Putamen (tissue), 1 donor: ENCODE results near the gene CORIN.
"Not testable (repeated sequence)": the region's sequence is repeated elsewhere in the genome, so short reads cannot be mapped to it uniquely, and the experiment has no call there.

Experiments
- DNase-seq: peaks from one replicate; pipeline ENCODE4 v3.0.0-alpha.2; 2016; ENCODE audit warnings: low spot score

The CORIN gene

DNA sequence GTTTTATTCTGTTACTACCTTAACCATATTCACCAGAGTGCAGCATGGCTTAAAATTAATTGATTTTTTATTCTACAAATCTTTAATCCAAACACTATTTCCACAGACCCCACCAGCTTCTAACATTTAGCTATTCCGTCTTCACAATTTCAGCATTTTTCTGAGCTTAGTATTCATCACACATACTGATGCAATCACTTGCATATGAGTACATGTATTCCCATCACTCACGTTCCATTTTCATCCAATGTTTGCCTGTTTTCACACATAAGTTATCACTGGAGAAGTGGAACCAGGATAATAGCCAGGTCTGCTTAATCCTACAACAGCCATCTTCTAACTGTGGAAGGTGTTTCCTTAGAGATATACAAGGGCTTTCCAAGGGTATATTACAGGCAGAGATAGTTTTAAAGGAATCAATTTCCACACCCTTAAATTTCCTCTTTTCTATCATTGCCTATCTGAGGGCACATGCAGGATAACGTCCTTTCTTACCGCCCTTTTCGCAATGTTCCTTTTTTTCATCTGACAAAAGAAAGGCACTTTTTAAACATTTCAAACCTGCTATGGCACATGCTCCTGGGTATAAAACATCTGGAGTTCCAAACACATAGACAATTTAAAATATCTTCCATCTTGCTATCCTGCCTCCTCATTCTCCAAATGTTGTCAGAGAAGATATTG, 115.8 kb downstream of the CORIN start:
- no peak for DNase-seq

DNA sequence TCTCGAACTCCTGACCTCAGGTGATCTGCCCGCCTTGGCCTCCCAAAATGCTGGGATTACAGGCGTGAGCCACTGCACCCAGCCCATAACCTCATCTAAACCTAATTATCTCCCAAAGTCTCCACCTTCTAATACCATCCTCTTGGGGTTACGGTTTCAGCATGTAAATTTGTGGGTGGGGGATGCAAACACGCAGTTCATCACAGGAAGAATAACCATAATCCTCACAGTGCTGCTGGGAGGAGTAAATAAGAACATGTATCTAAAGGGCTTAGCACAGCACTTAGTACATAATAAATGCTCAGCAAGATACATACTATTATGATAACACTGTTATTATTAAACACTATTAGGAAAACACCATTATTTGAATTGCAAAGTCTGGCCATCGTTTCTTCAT, 116.4 kb downstream of the CORIN start:
- DNase-seq, result no peak

DNA sequence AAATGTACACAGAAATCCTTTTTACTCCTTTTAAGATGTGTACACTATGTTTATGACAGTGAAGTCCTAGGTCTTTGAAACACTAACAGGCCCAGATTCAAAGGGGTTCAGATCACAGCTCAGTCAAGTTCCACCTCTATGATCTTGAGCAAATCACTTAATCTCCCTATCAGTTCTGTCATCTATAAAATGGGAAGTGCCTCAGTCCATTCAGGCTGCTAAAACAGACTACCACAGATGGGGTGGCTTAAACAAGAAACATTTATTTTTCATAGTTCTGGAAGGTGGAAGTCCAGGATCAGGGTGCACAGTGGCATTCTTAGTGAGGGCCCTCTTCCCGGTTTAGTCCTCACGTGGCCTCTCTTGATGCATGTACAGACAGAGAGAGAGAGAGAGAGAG, 117.1 kb downstream of the CORIN start:
- no peak for DNase-seq

DNA sequence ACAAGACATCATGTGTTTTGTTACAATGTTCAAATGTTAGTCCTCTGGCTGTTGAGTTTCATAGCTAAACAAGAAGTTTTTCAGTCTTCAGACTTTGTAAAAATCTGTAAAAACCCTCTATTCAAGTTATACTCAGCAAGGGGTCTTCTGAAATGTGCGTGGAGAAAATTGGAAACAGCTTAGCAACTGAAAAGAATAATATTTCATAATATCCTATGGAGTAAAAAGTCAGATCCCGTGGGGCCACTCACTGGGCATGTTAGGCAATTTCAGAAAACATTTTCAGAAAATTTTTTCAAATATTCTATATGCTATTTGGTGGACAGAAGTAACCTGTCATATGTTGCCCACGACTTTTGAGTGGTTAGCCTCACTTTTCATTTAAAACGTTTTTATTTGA, 118.3 kb downstream of the CORIN start:
- no peak for DNase-seq

DNA sequence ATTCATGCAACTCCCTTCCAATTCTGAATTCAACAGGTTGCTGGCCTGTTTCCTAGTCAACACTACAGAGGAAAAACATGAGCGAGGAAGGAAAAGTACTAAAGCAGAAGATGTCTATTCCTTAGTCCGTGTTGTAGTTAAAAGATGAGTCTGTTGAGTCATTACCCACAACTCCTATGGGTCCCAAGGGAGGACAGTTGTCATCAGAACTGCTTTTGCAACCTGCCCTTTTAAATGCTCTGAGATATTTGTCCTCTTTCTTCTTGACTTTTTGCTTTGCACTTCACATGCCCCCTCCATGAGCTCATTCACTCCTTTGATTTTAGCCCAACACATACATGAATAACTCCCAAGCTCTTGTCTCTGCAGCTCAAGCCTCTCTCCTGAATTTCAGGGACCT, 119.2 kb downstream of the CORIN start:
- no peak for DNase-seq

DNA sequence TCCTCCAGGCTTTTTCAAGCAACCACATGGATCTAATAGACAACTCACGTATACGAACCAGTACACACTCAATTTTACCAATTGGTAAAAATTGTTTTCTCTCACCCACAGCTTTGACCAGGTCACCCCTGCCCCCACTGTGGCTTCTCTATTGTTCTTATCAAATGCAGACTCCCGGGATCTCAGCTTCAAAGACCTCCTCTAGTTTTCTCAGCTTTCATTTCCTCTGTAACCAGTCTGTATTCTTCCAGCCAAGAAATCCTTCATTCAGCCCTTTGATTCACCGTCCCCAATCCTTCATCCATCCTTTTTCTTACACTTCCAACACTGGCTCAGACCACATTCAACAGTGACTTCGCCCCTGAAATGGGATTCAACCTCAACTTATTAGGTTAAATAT, 120.7 kb downstream of the CORIN start:
- no peak for DNase-seq

DNA sequence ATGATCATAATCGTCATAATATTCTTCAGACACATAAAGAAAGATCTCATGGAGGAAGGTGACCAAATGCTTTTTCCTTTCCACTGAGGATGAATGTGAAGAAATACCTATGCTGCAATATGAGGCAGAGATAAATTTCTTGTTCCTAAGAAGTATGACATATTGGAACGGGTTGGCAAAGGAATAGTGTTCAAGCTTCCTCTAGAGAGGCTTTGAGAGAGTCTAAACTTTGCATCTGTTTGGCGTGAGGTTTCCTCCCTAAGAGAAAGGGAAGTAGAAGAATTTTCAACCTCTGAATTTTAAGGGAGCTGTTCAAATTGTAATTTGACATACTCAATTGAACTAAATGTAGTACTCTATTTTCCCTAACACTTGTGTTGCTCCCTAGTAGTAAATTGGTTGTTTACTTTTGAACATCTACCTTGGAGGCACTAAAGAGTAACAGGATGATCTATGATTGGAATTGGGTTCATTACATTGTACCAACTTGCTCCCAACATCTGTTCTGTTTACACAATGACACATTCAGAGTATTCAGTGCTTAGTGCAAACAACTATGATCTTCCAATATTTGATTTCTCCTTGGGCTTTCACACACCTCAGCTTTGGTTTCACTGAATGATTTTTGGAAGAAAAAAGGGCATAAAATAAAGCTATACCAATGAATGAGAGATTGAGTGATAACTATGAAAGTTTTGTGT, 122.0 kb downstream of the CORIN start:
- no peak for DNase-seq

DNA sequence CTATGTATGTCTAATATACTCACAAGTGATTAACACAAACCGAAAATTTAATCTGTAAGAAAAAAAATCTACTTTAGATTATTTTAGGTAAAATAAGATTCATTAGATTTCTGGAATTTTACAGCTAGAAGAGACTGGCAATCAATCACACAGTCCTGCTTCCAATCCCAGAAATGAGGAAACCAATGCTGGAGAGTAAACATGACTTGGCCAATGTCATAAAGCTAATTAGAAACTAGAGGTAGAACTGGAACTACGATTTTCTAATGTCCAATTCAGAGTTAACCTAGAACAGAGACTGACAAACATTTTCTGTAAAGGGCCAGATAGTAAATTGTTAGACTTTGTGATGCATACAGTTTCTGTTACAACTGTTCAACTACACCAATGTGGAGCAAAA, 123.6 kb downstream of the CORIN start:
- no peak for DNase-seq

DNA sequence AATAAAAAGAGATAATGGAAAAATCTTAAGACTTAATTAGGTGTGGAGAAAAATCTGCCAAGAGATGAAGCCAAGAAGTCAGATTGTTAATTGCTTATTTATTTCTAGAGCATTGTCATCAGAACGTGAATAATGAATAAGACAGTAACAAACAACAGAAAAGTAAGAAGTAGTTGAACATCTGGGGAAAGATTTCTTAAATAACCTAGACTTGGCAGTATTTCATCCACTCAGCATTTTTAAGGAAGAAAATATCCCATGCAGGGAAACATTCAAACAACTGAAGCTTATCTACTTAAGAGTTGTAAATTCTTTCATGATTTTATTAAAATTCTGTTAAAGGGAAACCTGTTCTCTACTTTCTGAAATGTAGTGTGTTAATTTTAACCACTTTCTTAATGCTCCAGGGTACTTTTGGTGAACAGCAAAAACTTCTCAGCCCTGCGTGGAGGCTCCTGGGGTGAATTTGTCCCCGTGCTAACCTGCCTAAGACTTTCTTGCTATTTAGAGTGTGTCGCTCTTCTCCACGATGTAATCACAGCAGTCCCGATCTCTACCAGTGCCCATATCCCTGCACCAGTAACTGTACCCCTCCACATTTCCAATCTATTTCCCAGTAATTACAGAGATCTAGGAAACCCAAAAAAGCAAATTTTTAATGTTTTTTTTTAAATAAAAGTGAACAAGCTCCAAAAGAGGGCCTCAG, 124.6 kb downstream of the CORIN start:
- no peak for DNase-seq

DNA sequence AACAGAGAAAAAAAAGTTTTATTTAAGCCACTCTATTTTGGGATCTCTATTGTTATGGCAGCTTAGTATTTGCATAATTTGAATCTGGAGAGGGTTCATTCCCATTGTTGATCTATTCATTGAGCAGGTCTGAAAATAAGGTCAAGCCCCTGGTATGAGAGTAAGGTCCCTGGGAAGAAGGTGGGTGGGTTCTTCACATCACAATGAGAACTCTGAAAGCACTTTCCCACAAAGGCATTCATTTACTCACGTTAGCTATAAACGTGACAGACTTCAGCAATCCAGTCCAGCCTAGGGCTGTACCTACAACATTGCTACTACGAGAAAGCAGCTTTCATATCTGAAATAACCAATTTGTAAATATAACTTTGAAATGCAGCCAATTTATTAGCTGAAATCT, 126.2 kb downstream of the CORIN start:
- DNase-seq, result no peak

DNA sequence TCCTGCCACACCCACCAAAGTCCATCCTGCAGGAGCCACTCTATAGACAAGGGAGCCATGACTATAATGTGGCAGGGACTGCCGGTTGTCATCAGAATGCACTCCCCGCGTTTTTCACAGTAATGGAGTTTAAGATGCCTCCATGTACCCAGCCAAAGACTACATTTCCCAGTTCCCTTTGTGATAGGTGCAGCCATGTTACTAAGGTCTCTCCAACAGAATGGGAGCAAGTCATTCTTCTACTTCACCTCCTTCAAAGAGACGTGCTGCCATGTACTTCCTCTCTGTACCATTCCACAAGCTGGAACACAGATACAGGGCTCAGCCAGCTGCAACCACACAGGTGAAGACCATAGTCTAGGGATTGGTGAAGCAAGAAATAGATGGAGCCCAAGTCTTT, 126.7 kb downstream of the CORIN start:
- no peak for DNase-seq

DNA sequence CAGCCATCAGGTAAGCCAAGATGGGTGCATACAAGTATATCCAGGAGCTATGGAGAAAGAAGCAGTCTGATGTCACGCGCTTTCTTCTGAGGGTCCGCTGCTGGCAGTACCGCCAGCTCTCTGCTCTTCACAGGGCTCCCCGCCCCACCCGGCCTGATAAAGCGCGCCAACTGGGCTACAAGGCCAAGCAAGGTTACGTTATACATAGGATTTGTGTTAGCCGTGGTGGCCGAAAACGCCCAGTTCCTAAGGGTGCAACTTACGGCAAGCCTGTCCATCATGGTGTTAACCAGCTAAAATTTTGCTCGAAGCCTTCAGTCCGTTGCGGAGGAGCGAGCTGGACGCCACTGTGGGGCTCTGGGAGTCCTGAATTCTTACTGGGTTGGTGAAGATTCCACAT, 131.5 kb downstream of the CORIN start:
- not testable (repeated sequence) for DNase-seq

DNA sequence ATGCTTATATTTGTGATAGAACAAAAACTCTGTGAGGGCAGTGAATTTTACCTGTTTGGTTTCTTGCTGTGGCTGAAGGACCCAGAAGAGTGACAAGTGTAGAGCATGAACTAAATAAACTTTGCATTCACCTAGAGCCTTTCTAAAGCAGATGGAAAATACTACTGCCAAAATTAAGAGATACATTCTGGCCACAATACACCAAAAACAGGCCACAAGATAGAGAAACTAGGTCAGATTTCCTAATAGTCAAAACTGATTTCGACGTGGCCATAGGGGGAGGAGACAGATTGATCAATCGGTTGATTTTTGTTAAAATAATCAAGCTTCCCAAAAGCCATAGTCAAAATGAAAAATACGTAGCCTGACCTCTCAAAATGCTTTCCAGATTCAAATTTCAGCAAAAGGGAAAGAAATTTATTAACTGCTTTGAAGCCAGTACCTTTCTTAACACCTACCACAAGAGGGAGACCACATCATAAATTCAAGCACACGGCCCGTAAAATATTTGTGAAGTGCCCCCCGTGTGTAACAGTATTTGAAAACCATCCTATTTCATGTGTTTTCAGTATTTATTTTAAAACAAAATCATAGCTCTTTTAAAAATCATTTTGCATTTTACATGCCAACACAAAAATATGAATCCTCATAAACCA, 132.4 kb downstream of the CORIN start:
- no peak for DNase-seq

DNA sequence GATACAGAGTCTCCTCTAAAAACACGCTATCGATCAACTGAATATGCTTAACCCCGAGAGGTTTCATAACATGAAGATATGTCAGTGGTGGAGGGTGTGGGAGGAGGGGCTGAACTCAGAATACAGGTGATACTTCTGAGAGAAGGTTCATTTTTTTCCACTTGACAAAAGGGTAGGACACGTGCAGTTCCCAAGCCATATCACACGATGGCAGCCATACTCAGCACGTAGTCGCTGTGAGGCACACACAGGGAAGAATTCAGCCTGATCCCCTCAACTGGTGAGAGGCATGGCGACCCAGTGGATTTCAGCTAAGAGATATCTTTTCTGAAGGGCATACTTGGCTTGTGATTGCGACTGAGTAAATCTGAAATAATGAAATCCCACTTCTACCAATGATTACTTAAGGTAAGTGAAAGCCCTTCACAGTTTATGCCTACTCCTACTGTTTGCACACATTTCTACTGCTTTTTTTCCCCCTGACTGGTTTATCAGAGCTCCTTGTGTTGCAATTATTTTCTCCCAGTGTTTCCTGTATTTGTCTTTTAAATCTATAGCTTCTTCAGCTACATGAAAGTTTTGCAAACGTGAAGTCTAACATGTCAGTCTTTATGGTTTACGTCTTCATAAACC, 133.1 kb downstream of the CORIN start:
- DNase-seq, result peak; percentile 22

DNA sequence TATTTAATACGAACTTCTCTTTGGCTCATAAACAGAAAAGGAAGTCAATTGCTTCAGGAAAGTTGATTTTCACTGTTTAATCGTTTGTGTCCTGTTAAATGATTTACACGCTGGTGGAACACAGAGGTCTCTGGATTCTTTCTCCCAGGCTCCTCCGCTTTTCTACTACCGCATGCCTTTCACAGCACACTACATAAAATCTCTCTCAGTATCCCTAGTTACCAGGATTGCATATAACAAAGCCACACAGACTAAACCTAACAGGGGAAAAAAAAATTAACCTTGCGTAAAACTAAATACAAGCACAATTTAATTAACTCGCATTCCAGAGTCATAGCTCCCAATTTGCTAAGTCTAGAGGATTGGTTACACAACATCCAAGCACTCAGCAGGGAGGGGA, 133.9 kb downstream of the CORIN start:
- DNase-seq, result no peak

DNA sequence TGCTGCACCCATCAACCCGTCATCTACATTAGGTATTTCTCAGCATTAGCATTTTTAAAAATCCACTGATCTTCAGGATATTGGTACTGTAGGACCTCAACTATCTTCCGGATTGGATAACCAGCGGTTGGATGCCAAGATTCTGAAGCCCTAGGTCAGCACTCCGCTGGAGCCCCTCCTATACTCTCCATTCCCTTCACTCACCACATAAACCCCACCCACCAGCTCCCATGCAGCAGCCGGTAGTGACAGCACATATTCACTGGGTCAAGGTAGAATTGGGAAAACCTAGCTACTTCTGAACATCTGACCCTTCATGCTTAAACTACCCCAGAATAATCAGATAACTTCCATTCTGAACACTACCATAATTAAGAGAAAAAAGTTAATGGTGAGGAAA, 134.9 kb downstream of the CORIN start:
- no peak for DNase-seq

DNA sequence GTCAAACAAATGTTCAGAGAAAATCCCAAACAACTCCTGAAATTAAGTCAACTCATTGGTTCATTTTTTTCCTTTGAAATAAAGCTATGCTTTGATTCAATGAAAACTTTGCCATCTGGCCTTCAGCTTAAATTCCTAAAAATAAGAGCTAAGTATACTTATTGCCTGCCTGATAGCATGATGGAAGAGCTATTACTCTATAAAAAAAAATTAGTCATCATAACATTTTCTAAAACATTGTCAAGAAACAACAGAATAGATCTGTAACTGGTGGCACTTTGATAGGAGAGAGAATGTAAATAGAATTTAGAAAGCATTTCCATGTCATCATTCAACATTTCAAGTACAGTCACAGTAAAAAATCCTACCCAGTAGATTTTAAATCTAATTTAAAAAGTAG, 136.6 kb downstream of the CORIN start:
- DNase-seq, result no peak

DNA sequence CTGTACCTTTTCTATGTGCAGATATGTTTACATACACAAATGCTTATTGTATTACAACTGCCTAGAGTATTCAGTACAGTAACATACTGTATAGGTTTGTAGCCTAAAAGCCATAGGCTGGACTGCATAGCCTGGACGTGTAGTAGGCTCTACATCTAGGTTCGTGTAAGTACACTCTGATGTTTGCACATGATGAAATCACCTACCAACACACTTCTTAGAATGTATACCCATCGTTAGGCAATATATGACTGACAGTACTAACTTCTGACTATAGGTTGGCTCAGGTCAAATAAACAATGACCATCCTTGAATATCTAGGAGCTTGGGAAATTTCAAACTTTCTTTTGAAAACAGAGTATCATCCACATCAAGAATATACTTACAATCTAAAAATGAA, 139.0 kb downstream of the CORIN start:
- no peak for DNase-seq

DNA sequence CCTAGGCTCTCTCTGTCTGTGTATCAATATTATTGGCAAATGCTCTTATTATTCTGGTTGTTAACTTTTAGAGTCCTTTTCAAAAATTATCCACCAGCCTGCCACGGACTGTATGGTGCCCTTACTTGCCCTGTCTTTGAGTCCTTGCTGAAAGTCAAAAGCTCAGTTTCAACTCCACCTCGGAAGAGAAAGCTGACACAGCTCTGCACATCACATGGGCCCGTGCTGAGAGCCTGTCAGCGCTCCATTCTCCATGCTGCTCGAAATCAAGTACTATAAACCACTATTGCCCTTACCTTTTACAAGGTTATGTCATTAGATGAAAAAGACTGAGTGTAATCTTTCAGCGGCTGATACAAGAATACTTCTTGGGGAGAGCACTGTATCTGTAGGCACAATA, 141.0 kb downstream of the CORIN start:
- no peak for DNase-seq

DNA sequence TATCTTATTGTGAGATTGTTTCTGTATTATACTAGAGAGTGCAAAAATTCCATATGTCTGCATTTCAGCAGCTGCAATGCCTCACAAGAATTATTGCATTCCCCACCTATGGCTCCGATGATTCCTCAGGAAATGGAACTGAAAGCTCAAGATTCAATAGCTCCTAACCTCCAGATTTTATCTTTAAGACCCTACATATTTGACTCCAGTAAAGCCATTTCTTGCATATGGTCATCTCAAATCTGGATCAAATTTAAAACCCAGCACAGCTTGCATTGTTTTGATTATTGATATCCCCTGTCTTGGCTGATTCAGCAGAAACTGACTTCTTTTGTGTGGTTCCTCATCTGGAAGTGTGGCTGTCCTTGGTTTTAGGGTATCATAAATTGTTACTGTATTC, 142.6 kb downstream of the CORIN start:
- no peak for DNase-seq

DNA sequence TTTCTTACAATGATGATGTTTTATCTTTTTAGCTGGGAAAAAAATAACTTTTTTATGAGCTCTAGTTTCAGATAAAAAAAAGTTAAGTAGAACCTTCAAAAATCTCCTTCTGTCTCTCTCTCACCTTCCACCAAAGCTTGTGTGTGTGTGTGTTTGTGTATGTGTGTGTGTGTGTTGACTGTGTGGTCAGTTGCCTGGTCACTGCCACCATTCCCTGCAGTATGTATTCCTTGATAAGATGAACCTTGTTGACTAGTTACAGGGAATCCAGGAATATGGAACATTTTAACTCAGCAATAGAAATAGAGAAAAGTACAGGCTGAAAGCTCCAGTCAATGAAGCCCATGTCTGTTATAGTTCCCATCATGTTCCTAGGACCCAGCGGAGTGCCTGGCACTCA, 143.5 kb downstream of the CORIN start:
- DNase-seq, result no peak

DNA sequence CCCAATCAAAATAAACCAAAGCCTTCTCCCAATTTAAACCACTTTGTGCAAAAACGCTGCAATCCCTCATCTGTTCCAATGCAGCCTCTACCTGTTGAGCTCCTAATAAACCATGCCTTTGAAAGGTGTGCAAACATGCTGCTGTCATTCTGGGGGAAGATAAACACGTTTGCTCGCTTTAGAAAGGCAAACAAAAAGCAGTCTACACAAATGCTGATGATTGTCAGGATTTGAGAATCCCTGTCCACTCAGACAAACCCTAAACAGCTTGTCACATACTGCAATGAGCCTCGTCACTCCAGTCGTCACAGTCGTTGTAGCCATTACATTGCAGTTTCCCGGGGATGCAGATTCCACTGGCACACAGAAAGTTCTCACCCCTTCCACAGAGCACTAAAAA, 145.2 kb downstream of the CORIN start:
- DNase-seq, result no peak
